KMS-11 (cell line): ENCODE data around the gene AKT2.

Source experiments
- H2AFZ ChIP-seq: fragments of 200-600 bp; sonication (generic); 2 replicates; pipeline ENCODE4 v1.6.1; 2016; ENCODE audit warnings: antibody characterized with exemption, mixed run types, low read depth
- H3K27ac ChIP-seq: fragments of 200-600 bp; sonication (generic); 2 replicates; pipeline ENCODE4 v1.6.1; 2016; ENCODE audit warnings: mild to moderate bottlenecking, mixed run types
- H3K27me3 ChIP-seq: fragments of 200-600 bp; sonication (generic); 2 replicates; pipeline ENCODE4 v1.6.1; 2017; ENCODE audit warnings: mild to moderate bottlenecking, low read depth, mixed run types, moderate library complexity; ENCODE audit not compliant: insufficient read depth
- H3K36me3 ChIP-seq: fragments of 200-600 bp; sonication (generic); 2 replicates; pipeline ENCODE4 v1.6.1; 2017; ENCODE audit warnings: mild to moderate bottlenecking, mixed run types; ENCODE audit not compliant: insufficient read depth
- H3K4me1 ChIP-seq: fragments of 200-600 bp; sonication (generic); 2 replicates; pipeline ENCODE4 v1.6.1; 2016; ENCODE audit warnings: mild to moderate bottlenecking, low read depth, mixed run types; ENCODE audit not compliant: poor library complexity, severe bottlenecking
- H3K4me2 ChIP-seq: fragments of 200-600 bp; sonication (generic); 2 replicates; pipeline ENCODE4 v1.7.0; 2016; ENCODE audit warnings: mild to moderate bottlenecking, mixed run types
- H3K4me3 ChIP-seq: fragments of 200-600 bp; sonication (generic); IDR thresholded peaks from 2 replicates; pipeline ENCODE4 v1.6.1; 2017; ENCODE audit warnings: low read depth, low read length, mixed read lengths; ENCODE audit not compliant: insufficient read depth
- H3K79me2 ChIP-seq: fragments of 200-600 bp; sonication (generic); 2 replicates; pipeline ENCODE4 v1.6.1; 2016; ENCODE audit warnings: low read depth, mixed run types; ENCODE audit not compliant: insufficient read depth
- H3K9ac ChIP-seq: fragments of 200-600 bp; sonication (generic); 2 replicates; pipeline ENCODE4 v1.6.1; 2016; ENCODE audit warnings: mild to moderate bottlenecking, mixed run types
- H4K20me1 ChIP-seq: fragments of 200-600 bp; sonication (generic); 2 replicates; pipeline ENCODE4 v1.6.1; 2016; ENCODE audit warnings: mild to moderate bottlenecking, mixed run types; ENCODE audit not compliant: insufficient read depth
- CTCF ChIP-seq: fragments of 200-600 bp; sonication (generic); conservative IDR thresholded peaks from 2 replicates; pipeline ENCODE4 v1.6.1; 2017; ENCODE audit warnings: low read depth, mild to moderate bottlenecking, antibody characterized with exemption, low read length, moderate library complexity, mixed read lengths

Gene AKT2

GRCh38 chr19:40204381-40204780 is 80.8 kb downstream of the AKT2 start:
- no peak overlapping the region for H2AFZ ChIP-seq
- H3K4me1 ChIP-seq = no peaks in the 10 kb centered on the region
- H4K20me1 ChIP-seq = no peaks in the 10 kb centered on the region
- no peak overlapping the region for H3K9ac ChIP-seq
- no peak for TF ChIP-seq CTCF
- H3K36me3 ChIP-seq = no peaks in the 10 kb centered on the region
- no peak overlapping the region for H3K4me2 ChIP-seq
- no peaks in the 10 kb centered on the region for H3K79me2 ChIP-seq
- no peaks in the 10 kb centered on the region for H3K27me3 ChIP-seq
- no peak overlapping the region for H3K4me3 ChIP-seq
- no peak overlapping the region for H3K27ac ChIP-seq

- Histone ChIP-seq H3K4me3 (no peak overlapping the region), H3K4me1 (no peaks in the 10 kb centered on the region), H3K79me2 (no peaks in the 10 kb centered on the region), H3K36me3 (no peaks in the 10 kb centered on the region), H3K4me2 (no peak overlapping the region), H3K27me3 (no peaks in the 10 kb centered on the region), H2AFZ (no peak overlapping the region), H3K27ac (no peak overlapping the region), H3K9ac (no peak overlapping the region), H4K20me1 (no peaks in the 10 kb centered on the region)
- TF ChIP-seq CTCF = no peak
Measured at GRCh38 chr19:40200341-40201099, 84.6 kb downstream of the AKT2 start.

DNA sequence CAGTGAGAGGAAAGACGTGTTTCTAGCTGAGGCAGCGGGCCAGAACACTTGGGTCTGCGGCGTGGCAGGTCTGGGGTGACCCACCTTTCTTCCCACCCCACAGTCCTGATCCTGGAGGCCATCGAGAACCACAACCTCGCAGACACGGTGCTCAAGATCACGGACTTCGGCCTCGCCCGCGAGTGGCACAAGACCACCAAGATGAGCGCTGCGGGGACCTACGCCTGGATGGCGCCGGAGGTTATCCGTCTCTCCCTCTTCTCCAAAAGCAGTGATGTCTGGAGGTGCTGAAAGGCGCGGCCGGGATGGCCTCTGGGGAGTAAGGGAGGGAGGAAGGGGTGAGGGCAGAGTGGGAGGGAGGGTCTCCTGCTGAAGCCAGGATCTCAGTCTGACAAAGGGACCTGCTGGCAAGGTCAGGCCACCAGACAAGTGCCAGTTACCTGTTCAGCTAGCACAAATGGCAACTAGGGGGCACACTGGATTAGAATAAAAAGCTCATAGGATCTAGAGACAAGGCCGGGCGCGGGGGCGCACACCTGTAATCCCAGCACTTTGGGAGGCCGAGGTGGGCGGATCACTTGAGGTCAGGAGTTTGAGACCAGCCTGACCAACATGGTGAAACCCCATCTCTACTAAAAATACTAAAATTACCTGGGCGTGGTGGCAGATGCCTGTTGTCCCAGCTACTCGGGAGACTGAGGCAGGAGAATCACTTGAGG is 86.7 kb downstream of the AKT2 start:
- Histone ChIP-seq H3K27me3 (no peaks in the 10 kb centered on the region), H3K4me1 (no peaks in the 10 kb centered on the region), H3K4me2 (no peak overlapping the region), H3K79me2 (no peaks in the 10 kb centered on the region), H2AFZ (no peak overlapping the region), H3K4me3 (no peak overlapping the region), H4K20me1 (no peaks in the 10 kb centered on the region), H3K9ac (no peak overlapping the region), H3K27ac (no peak overlapping the region), H3K36me3 (no peaks in the 10 kb centered on the region)
- no peak for TF ChIP-seq CTCF

- Histone ChIP-seq H3K4me2 (no peak overlapping the region), H2AFZ (no peak overlapping the region), H3K27me3 (no peaks in the 10 kb centered on the region), H3K4me3 (no peak overlapping the region), H3K79me2 (no peaks in the 10 kb centered on the region), H3K4me1 (no peaks in the 10 kb centered on the region), H4K20me1 (no peaks in the 10 kb centered on the region), H3K27ac (no peak overlapping the region), H3K36me3 (no peaks in the 10 kb centered on the region), H3K9ac (no peak overlapping the region)
- no peak for TF ChIP-seq CTCF
Measured at GRCh38 chr19:40193587-40193849, 91.6 kb downstream of the AKT2 start.
